Astrocyte (in vitro differentiated cells and primary cell): ENCODE measurements around the gene DOC2A. TPM values are rescaled to one million over a fixed set of nuclear protein-coding genes. Genes with fewer than 3 reads are reported as not detected.

ENCODE experiments used
- DNase-seq: peaks from one replicate; pipeline ENCODE4 v3.0.0-alpha.2; 2010; ENCODE audit warnings: low read depth
- FAIRE-seq: peaks from 2 replicates; lab custom pipeline; 2011; peaks lifted over from hg19 to GRCh38; lab: Jason Lieb, UNC
- H2AFZ ChIP-seq: 2 replicates; pipeline ENCODE4 v1.6.0; 2012; ENCODE audit warnings: low read depth, low read length, inconsistent platforms
- H3K27ac ChIP-seq: 2 replicates; pipeline ENCODE4 v1.5.1; 2011; ENCODE audit warnings: low read depth, low read length, inconsistent platforms
- H3K27me3 ChIP-seq: 2 replicates; pipeline ENCODE4 v1.6.0; 2011; ENCODE audit warnings: low read length, inconsistent platforms; ENCODE audit not compliant: insufficient read depth
- H3K36me3 ChIP-seq: 2 replicates; pipeline ENCODE4 v1.5.1; 2011; ENCODE audit warnings: low read length, inconsistent platforms; ENCODE audit not compliant: insufficient read depth
- H3K4me1 ChIP-seq: 2 replicates; pipeline ENCODE4 v1.5.1; 2011; ENCODE audit warnings: low read length, inconsistent platforms; ENCODE audit not compliant: insufficient read depth
- H3K4me2 ChIP-seq: 2 replicates; pipeline ENCODE4 v1.6.0; 2012; ENCODE audit warnings: low read length, inconsistent platforms
- H3K4me3 ChIP-seq: 2 replicates; pipeline ENCODE4 v1.5.1; 2011; ENCODE audit warnings: low read depth, mild to moderate bottlenecking, low read length, inconsistent platforms; ENCODE audit not compliant: insufficient read depth
- H3K79me2 ChIP-seq: 2 replicates; pipeline ENCODE4 v1.6.0; 2012; ENCODE audit warnings: mild to moderate bottlenecking, low read length, inconsistent platforms; ENCODE audit not compliant: insufficient read depth
- H3K9ac ChIP-seq: 2 replicates; pipeline ENCODE4 v1.6.0; 2012; ENCODE audit warnings: mild to moderate bottlenecking, low read length, inconsistent platforms
- H3K9me3 ChIP-seq: 2 replicates; pipeline ENCODE4 v1.5.1; 2012; ENCODE audit warnings: low read depth, mild to moderate bottlenecking, low read length, inconsistent platforms; ENCODE audit not compliant: insufficient read depth
- H4K20me1 ChIP-seq: 2 replicates; pipeline ENCODE4 v1.6.0; 2012; ENCODE audit warnings: low read length, inconsistent platforms; ENCODE audit not compliant: insufficient read depth
- H3K27ac Mint-ChIP-seq: one replicate; pipeline ENCODE4 v1.8.0; 2021; ENCODE audit warnings: mild to moderate bottlenecking, mixed read lengths; ENCODE audit not compliant: unreplicated experiment
- H3K27me3 Mint-ChIP-seq: one replicate; pipeline ENCODE4 v1.8.0; 2021; ENCODE audit warnings: low read depth, mixed read lengths; ENCODE audit not compliant: unreplicated experiment
- H3K36me3 Mint-ChIP-seq: one replicate; pipeline ENCODE4 v1.8.0; 2021; ENCODE audit warnings: low read depth, mixed read lengths; ENCODE audit not compliant: unreplicated experiment
- H3K4me1 Mint-ChIP-seq: one replicate; pipeline ENCODE4 v1.8.0; 2021; ENCODE audit warnings: low read depth, mixed read lengths; ENCODE audit not compliant: unreplicated experiment
- H3K4me3 Mint-ChIP-seq: one replicate; pipeline ENCODE4 v1.8.0; 2021; ENCODE audit warnings: mild to moderate bottlenecking, moderate library complexity, mixed read lengths; ENCODE audit not compliant: unreplicated experiment
- H3K9me3 Mint-ChIP-seq: one replicate; pipeline ENCODE4 v1.8.0; 2021; ENCODE audit warnings: mild to moderate bottlenecking, mixed read lengths; ENCODE audit not compliant: unreplicated experiment
- EZH2 ChIP-seq: IDR thresholded peaks from 2 replicates; pipeline ENCODE4 v1.6.1; 2012; ENCODE audit warnings: mild to moderate bottlenecking, low read length, inconsistent platforms; ENCODE audit not compliant: insufficient read depth
- total RNA-seq: library from RNA; stranded (reverse); gene quantifications from 2 replicates; pipeline ENCODE4 v1.2.1, GENCODE V29; 2021
- TF ChIP-seq, protein P1 (sequence below): IDR thresholded peaks from 2 replicates; pipeline ENCODE4 v1.5.1; 2011; ENCODE audit warnings: low read depth, mild to moderate bottlenecking, inconsistent platforms, low read length, moderate library complexity; ENCODE audit not compliant: insufficient read depth

DOC2A gene
- total RNA-seq, 1 donor from 2014 or later, result 0.89 TPM

DNA sequence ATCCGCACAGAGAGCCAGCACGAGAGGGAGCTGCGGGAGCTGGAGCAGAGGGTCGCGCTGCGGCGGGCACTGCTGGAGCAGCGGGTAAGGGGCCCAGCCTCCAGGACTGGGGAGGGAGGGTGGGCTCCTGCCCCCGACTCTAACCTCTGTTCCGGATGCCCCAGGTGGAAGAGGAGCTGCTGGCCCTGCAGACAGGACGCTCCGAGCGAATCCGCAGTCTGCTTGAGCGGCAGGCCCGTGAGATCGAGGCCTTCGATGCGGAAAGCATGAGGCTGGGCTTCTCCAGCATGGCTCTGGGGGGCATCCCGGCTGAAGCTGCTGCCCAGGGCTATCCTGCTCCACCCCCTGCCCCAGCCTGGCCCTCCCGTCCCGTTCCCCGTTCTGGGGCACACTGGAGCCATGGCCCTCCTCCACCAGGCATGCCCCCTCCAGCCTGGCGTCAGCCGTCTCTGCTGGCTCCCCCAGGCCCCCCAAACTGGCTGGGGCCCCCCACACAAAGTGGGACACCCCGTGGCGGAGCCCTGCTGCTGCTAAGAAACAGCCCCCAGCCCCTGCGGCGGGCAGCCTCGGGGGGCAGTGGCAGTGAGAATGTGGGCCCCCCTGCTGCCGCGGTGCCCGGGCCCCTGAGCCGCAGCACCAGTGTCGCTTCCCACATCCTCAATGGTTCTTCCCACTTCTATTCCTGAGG is 19.8 kb downstream of the DOC2A start:
- H3K4me2 ChIP-seq, result no peak overlapping the region
- H3K9ac ChIP-seq, result no peak overlapping the region
- H3K9me3 Mint-ChIP-seq, result no peaks in the 10 kb centered on the region
- FAIRE-seq (no peak), DNase-seq (no peak)
- H3K27me3 Mint-ChIP-seq, result no peaks in the 10 kb centered on the region
- no peak overlapping the region for H3K27ac Mint-ChIP-seq
- H3K4me1 ChIP-seq, result peaks cover 12% of the 10 kb centered on the region
- H3K27ac ChIP-seq, result no peak overlapping the region
- no peaks in the 10 kb centered on the region for H3K9me3 ChIP-seq
- H3K36me3 Mint-ChIP-seq, result peaks cover 17% of the 10 kb centered on the region
- H3K27me3 ChIP-seq, result no peaks in the 10 kb centered on the region
- H3K36me3 ChIP-seq, result peaks cover 22% of the 10 kb centered on the region
- H4K20me1 ChIP-seq, result peaks cover 27% of the 10 kb centered on the region
- no peak overlapping the region for H2AFZ ChIP-seq
- no peak for TF ChIP-seq EZH2
- TF ChIP-seq, protein P1, sequence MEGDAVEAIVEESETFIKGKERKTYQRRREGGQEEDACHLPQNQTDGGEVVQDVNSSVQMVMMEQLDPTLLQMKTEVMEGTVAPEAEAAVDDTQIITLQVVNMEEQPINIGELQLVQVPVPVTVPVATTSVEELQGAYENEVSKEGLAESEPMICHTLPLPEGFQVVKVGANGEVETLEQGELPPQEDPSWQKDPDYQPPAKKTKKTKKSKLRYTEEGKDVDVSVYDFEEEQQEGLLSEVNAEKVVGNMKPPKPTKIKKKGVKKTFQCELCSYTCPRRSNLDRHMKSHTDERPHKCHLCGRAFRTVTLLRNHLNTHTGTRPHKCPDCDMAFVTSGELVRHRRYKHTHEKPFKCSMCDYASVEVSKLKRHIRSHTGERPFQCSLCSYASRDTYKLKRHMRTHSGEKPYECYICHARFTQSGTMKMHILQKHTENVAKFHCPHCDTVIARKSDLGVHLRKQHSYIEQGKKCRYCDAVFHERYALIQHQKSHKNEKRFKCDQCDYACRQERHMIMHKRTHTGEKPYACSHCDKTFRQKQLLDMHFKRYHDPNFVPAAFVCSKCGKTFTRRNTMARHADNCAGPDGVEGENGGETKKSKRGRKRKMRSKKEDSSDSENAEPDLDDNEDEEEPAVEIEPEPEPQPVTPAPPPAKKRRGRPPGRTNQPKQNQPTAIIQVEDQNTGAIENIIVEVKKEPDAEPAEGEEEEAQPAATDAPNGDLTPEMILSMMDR, result no peak
- no peaks in the 10 kb centered on the region for H3K79me2 ChIP-seq
- no peak overlapping the region for H3K4me3 Mint-ChIP-seq
- peaks cover 4% of the 10 kb centered on the region for H3K4me1 Mint-ChIP-seq
- no peak overlapping the region for H3K4me3 ChIP-seq

DNA sequence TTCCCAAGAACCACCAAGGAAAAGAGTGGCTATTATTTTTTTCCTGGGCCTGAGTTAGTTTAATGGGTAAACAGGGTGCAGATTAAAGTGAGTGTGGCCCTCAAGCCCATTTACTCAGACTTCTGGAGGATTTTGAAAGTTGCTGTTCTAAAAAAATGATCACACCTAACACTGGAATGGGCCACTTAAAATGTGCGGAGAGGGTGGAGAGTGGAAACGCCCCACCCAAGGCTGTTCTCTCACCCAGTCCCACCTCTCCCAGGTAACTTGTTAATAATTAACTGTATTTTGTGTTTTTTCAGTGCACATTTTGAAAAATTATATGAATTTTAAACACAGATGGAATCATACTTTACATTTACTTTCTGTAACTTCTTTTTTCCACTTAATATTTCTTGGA is 20.8 kb downstream of the DOC2A start:
- Histone ChIP-seq H3K36me3 (peaks cover 27% of the 10 kb centered on the region), H3K4me3 (no peak overlapping the region), H4K20me1 (peaks cover 27% of the 10 kb centered on the region), H2AFZ (no peak overlapping the region), H3K4me2 (no peak overlapping the region), H3K27ac (no peak overlapping the region), H3K79me2 (no peaks in the 10 kb centered on the region), H3K9me3 (no peaks in the 10 kb centered on the region), H3K4me1 (peaks cover 8% of the 10 kb centered on the region), H3K9ac (no peak overlapping the region), H3K27me3 (no peaks in the 10 kb centered on the region)
- Mint-ChIP-seq H3K36me3 (peaks cover 17% of the 10 kb centered on the region), H3K4me3 (no peak overlapping the region), H3K27me3 (no peaks in the 10 kb centered on the region), H3K27ac (no peak overlapping the region), H3K4me1 (no peaks in the 10 kb centered on the region), H3K9me3 (no peaks in the 10 kb centered on the region)
- no peak for DNase-seq
- FAIRE-seq, result no peak
- TF ChIP-seq, protein P1, result no peak

DNA sequence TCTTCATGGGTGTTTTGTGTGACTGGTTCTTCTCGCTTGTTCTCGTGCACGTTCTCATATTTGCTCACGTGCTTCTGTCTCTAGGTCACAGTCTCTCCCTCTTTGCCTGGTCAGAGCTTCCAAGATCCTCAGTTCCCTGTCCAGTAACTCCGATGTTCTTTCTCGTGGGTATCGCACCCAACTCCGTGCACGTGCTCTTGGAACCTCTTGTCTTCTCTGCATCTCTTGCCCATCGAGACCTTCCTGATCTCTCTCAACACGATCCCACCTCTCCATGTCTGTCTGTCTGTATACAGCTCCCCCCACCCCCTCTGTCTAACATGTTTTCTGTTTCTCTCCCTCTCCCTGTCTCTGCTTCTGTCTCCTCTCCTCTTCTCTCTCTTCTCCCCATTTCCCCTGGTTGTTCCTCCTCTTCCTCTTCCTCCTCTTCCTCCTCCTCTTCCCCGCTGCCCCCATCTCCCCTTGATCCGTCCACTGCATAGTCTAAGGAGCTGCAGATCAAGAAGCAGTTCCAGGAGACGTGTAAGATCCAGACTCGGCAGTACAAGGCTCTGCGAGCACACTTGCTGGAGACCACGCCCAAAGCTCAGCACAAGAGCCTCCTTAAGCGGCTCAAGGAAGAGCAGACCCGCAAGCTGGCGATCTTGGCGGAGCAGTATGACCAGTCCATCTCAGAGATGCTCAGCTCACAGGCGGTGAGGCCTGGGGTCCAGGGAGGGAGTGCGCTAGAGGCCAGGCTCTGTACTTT is 21.5 kb downstream of the DOC2A start:
- Histone ChIP-seq H3K27ac (no peak overlapping the region), H3K4me2 (no peak overlapping the region), H3K9ac (no peak overlapping the region), H3K36me3 (peaks cover 34% of the 10 kb centered on the region), H3K27me3 (no peaks in the 10 kb centered on the region), H3K4me3 (no peak overlapping the region), H3K4me1 (peaks cover under 1% of the 10 kb centered on the region), H4K20me1 (peaks cover 33% of the 10 kb centered on the region), H3K79me2 (no peaks in the 10 kb centered on the region), H3K9me3 (no peaks in the 10 kb centered on the region), H2AFZ (no peak overlapping the region)
- Mint-ChIP-seq H3K27me3 (no peaks in the 10 kb centered on the region), H3K9me3 (no peaks in the 10 kb centered on the region), H3K4me1 (no peaks in the 10 kb centered on the region), H3K27ac (no peak overlapping the region), H3K36me3 (peaks cover 20% of the 10 kb centered on the region), H3K4me3 (no peak overlapping the region)
- no peak for DNase-seq
- no peak for FAIRE-seq
- TF ChIP-seq, protein P1, result no peak
- no peak for TF ChIP-seq EZH2
